T-helper 2 cell treated with Interferon-gamma antibody and Interleukin-4, amounts not matched to agents 5 μg/mL and 100 μg/mL, for 36 hours (primary cell): Measurements from ENCODE around the gene HCFC1.
A peak's percentile ranks its signal among the peaks of the same experiment; 100 is the strongest.

Experiments used
- DNase-seq: peaks from one replicate; pipeline ENCODE4 v3.0.0; 2021; ENCODE audit warnings: low spot score
- H3K27ac Mint-ChIP-seq: one replicate; pipeline ENCODE4 v1.8.0; 2021; ENCODE audit warnings: mild to moderate bottlenecking, mixed read lengths
- H3K27me3 Mint-ChIP-seq: one replicate; pipeline ENCODE4 v1.8.0; 2021; ENCODE audit warnings: low read depth, mixed read lengths
- H3K36me3 Mint-ChIP-seq: one replicate; pipeline ENCODE4 v1.8.0; 2021; ENCODE audit warnings: low read depth, mixed read lengths
- H3K4me1 Mint-ChIP-seq: one replicate; pipeline ENCODE4 v1.8.0; 2021; ENCODE audit warnings: low read depth, mixed read lengths
- H3K4me3 Mint-ChIP-seq: one replicate; pipeline ENCODE4 v1.8.0; 2022; ENCODE audit warnings: mild to moderate bottlenecking, moderate library complexity, mixed read lengths
- H3K9me3 Mint-ChIP-seq: one replicate; pipeline ENCODE4 v1.8.0; 2021; ENCODE audit warnings: mixed read lengths

The HCFC1 gene

GRCh38 chrX:153973127-153974002 is 1.7 kb upstream of the HCFC1 start:
- Mint-ChIP-seq H3K27ac (peak overlapping the region; percentile 96), H3K4me3 (peak overlapping the region; percentile 86), H3K9me3 (no peaks in the 10 kb centered on the region), H3K36me3 (peaks cover 14% of the 10 kb centered on the region), H3K27me3 (no peaks in the 10 kb centered on the region), H3K4me1 (peaks cover 13% of the 10 kb centered on the region)
- DNase-seq, result no peak

DNA sequence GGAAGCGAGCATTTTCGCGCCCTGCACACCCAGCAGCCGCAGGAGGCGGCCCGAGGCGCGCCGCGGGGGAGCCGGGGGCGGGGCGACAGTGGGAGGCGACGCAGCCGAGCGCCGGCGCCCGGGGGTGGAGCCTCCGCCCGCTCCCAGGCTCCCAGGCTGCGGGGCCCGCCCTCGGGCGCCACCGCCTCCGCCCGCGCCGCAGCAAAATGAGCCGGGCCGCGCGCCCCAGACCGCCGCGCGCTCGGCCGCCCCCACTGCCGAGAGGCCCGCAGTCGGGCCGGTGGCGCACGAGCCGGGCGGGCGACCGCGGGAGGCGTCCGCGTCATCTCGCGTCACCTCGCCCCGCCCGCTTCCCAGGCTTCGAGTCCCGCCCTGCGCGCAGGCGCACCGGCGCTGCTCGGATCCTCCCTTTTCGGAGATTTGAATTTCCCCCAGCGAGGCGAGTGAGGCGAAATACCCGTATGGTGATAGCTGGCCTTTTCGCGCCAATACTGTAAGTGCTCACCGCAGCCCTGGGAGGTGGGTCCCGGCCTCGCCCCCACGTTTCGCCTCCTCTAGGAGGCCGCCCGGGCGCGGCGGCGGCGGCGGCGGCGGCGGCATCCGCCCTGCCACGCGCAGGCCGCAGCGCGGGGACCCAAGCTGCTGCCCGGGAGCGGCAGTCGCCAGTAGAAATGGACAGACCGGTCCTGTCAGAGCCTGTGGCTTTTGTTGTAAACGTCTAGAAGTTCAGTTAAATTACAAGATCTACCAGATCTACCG is 929 bp upstream of the HCFC1 start, which contains the start of gene TMEM187:
TMEM187 (plus strand) TSS at position 387 of the 759 bp plus-strand sequence. CDS start 9,309 bp downstream, outside the sequence.
- H3K36me3 Mint-ChIP-seq, result peaks cover 22% of the 10 kb centered on the region
- H3K4me1 Mint-ChIP-seq, result peaks cover 19% of the 10 kb centered on the region
- H3K4me3 Mint-ChIP-seq, result peak within 1 kb of the TSS; percentile 100
- peak within 1 kb of the TSS; percentile 100 for H3K27ac Mint-ChIP-seq
- no peaks in the 10 kb centered on the region for H3K27me3 Mint-ChIP-seq
- H3K9me3 Mint-ChIP-seq, result no peaks in the 10 kb centered on the region
- peak; percentile 87 for DNase-seq

DNA sequence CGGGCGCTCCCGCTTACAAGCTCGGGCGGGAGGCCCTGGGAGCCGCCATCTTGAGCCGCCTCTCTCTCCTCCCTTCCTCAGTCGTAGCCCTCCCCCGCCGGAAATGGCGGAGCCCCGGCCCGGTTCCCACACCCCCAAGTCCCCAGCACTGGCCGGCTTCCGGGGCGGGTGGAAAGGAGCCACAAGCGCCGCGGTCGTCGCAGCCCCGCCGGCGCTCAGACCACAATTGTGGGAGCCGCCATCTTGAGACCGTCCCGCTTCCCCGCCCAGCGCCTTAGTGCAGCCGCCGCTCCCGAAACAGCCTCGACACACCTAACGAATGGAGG is 531 bp downstream of the HCFC1 start:
- peak; percentile 87 for DNase-seq
- Mint-ChIP-seq H3K36me3 (peaks cover 26% of the 10 kb centered on the region), H3K4me3 (peak overlapping the region; percentile 100), H3K27ac (peak overlapping the region; percentile 100), H3K9me3 (no peaks in the 10 kb centered on the region), H3K27me3 (no peaks in the 10 kb centered on the region), H3K4me1 (peaks cover 26% of the 10 kb centered on the region)

DNA sequence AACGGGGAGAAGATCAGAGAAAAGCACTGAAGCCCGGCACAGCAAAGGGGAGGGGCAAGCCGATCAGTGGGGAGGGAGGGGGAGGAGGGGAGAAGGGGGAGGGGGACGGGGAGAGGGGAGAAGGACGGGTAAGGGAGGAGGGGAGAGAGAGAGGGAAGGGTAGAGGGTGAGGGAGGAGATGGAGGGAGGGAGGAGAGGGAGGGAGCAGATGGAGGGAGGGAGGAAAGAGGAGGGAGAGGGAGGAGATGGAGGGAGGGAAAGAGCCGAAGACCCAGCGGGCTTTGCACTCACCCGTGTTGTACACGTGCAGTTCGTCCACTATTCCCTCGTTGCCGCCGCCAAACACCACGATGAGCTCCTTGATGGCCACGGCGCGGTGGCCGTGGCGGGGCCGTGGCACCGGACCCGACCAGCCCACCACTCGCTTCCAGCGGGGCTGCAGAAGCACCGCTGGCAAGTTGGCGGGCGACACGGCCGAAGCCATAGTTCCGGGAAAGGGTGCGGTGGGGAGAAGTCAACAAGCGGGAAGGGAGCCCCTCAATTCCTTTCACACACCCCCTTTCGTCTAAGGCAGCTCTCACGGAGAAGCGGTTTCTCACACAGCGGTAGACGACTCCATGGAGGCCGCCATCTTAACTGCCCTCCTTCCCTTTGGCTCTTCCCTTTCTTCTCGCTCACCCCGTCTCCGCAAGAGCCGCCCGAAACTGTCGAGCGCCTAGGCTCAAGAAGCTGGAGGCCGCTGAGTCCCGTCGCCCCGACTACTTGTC is 1.1 kb downstream of the HCFC1 start:
- no peaks in the 10 kb centered on the region for H3K9me3 Mint-ChIP-seq
- peaks cover 25% of the 10 kb centered on the region for H3K4me1 Mint-ChIP-seq
- DNase-seq, result no peak
- peak overlapping the region; percentile 100 for H3K4me3 Mint-ChIP-seq
- no peaks in the 10 kb centered on the region for H3K27me3 Mint-ChIP-seq
- H3K27ac Mint-ChIP-seq, result peak overlapping the region; percentile 100
- H3K36me3 Mint-ChIP-seq, result peaks cover 25% of the 10 kb centered on the region

GRCh38 chrX:153969904-153970356 is 1.7 kb downstream of the HCFC1 start:
- Mint-ChIP-seq H3K27ac (peak overlapping the region; percentile 100), H3K27me3 (no peaks in the 10 kb centered on the region), H3K4me3 (peak overlapping the region; percentile 100), H3K4me1 (peaks cover 25% of the 10 kb centered on the region), H3K36me3 (peaks cover 25% of the 10 kb centered on the region), H3K9me3 (no peaks in the 10 kb centered on the region)
- DNase-seq, result no peak

- DNase-seq, result no peak
- peaks cover 20% of the 10 kb centered on the region for H3K4me1 Mint-ChIP-seq
These were observed 2.3 kb downstream of the HCFC1 start for GRCh38 chrX:153969125-153969903.

DNA sequence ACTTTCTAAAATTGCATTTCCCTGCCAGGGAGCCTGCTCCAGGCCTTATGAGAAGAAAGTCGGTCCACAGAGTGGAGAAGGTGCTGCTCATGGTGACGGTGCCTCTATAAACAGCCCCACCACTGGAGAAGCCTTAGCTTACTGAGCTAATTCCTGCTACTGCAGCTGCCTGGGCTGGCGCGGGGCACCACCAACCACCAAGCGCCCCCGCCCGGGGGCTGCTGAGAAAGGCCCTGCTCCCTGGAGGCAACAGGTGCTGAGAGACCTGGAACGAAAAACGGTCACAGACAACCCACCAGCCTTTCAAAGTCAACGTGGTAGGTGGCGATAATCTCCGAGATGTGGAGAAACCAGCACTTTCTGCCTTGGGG is 2.9 kb downstream of the HCFC1 start:
- no peaks in the 10 kb centered on the region for H3K27me3 Mint-ChIP-seq
- peaks cover 17% of the 10 kb centered on the region for H3K4me1 Mint-ChIP-seq
- peak overlapping the region; percentile 48 for H3K27ac Mint-ChIP-seq
- H3K36me3 Mint-ChIP-seq, result peaks cover 25% of the 10 kb centered on the region
- no peak for DNase-seq
- no peaks in the 10 kb centered on the region for H3K9me3 Mint-ChIP-seq
- peak overlapping the region; percentile 100 for H3K4me3 Mint-ChIP-seq

More at GRCh38 chrX:153969125-153969903, 2.3 kb downstream of the HCFC1 start:
- Mint-ChIP-seq H3K9me3 (no peaks in the 10 kb centered on the region), H3K27me3 (no peaks in the 10 kb centered on the region), H3K36me3 (peaks cover 25% of the 10 kb centered on the region), H3K27ac (peak overlapping the region; percentile 100), H3K4me3 (peak overlapping the region; percentile 100)

- Mint-ChIP-seq H3K27ac (peak overlapping the region; percentile 90), H3K27me3 (no peaks in the 10 kb centered on the region), H3K4me3 (peak overlapping the region; percentile 100), H3K4me1 (peaks cover 17% of the 10 kb centered on the region), H3K9me3 (no peaks in the 10 kb centered on the region), H3K36me3 (peaks cover 25% of the 10 kb centered on the region)
- no peak for DNase-seq
These were observed 3.4 kb downstream of the HCFC1 start for GRCh38 chrX:153968255-153968654.

- no peak for DNase-seq
These were observed 3.9 kb downstream of the HCFC1 start for GRCh38 chrX:153967536-153968224.

GRCh38 chrX:153966841-153967535 is 4.6 kb downstream of the HCFC1 start:
- H3K4me1 Mint-ChIP-seq, result peaks cover 15% of the 10 kb centered on the region
- no peaks in the 10 kb centered on the region for H3K9me3 Mint-ChIP-seq
- no peaks in the 10 kb centered on the region for H3K27me3 Mint-ChIP-seq
- peak overlapping the region; percentile 100 for H3K4me3 Mint-ChIP-seq
- peaks cover 30% of the 10 kb centered on the region for H3K36me3 Mint-ChIP-seq
- H3K27ac Mint-ChIP-seq, result peak overlapping the region; percentile 90
- DNase-seq, result peak; percentile 56

More at GRCh38 chrX:153967536-153968224, 3.9 kb downstream of the HCFC1 start:
- Mint-ChIP-seq H3K9me3 (no peaks in the 10 kb centered on the region), H3K4me1 (peaks cover 15% of the 10 kb centered on the region), H3K27ac (peak overlapping the region; percentile 90), H3K4me3 (peak overlapping the region; percentile 100), H3K36me3 (peaks cover 28% of the 10 kb centered on the region), H3K27me3 (no peaks in the 10 kb centered on the region)

GRCh38 chrX:153966283-153966688 is 5.3 kb downstream of the HCFC1 start:
- Mint-ChIP-seq H3K27me3 (no peaks in the 10 kb centered on the region), H3K4me1 (peaks cover 15% of the 10 kb centered on the region), H3K27ac (peak overlapping the region; percentile 62), H3K4me3 (peak overlapping the region; percentile 100), H3K9me3 (no peaks in the 10 kb centered on the region), H3K36me3 (peaks cover 28% of the 10 kb centered on the region)
- DNase-seq, result no peak

- Mint-ChIP-seq H3K36me3 (peaks cover 28% of the 10 kb centered on the region), H3K9me3 (no peaks in the 10 kb centered on the region), H3K27me3 (no peaks in the 10 kb centered on the region), H3K4me1 (peaks cover 15% of the 10 kb centered on the region), H3K27ac (no peak overlapping the region), H3K4me3 (no peak overlapping the region)
- DNase-seq, result no peak
These were observed 6.2 kb downstream of the HCFC1 start for GRCh38 chrX:153965406-153965805.
